ENCODE data around the gene P2RY8.
"Not testable (repeated sequence)": the region's sequence is repeated elsewhere in the genome, so short reads cannot be mapped to it uniquely, and the experiment has no call there.

The P2RY8 gene, protein sequence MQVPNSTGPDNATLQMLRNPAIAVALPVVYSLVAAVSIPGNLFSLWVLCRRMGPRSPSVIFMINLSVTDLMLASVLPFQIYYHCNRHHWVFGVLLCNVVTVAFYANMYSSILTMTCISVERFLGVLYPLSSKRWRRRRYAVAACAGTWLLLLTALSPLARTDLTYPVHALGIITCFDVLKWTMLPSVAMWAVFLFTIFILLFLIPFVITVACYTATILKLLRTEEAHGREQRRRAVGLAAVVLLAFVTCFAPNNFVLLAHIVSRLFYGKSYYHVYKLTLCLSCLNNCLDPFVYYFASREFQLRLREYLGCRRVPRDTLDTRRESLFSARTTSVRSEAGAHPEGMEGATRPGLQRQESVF

GRCh38 chrX:1537031-1537715, at the start of gene P2RY8:
Gene P2RY8 (minus strand): TSS chrX:1537185. CDS start chrX:1466558, 70,627 bp downstream.
- no peak for DNase-seq

- DNase-seq = no peak
These were observed 47.4 kb upstream of the P2RY8 start for GRCh38 chrX:1584237-1585011.

- no peak for DNase-seq
These were observed 45.9 kb upstream of the P2RY8 start for GRCh38 chrX:1582686-1583437.

DNA sequence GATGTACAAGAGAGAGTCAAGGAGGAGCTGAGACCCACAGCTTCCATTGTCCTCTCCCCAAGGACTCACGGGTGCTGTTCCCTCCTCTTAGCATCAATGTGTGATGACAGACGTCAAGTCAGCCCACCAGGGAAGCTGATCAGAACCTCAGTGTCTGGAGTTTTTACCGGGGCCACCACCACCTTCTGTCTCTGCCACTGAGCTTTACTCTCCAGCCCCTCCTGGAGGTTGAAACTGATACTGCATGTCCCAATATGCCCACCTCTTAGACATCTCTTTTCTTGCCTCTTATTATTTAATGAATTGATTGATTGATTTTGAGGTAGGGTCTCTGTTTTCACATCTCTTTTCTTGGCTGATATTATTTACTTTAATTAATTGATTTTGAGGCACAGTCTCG, 44.1 kb upstream of the P2RY8 start:
- no peak for DNase-seq

DNA sequence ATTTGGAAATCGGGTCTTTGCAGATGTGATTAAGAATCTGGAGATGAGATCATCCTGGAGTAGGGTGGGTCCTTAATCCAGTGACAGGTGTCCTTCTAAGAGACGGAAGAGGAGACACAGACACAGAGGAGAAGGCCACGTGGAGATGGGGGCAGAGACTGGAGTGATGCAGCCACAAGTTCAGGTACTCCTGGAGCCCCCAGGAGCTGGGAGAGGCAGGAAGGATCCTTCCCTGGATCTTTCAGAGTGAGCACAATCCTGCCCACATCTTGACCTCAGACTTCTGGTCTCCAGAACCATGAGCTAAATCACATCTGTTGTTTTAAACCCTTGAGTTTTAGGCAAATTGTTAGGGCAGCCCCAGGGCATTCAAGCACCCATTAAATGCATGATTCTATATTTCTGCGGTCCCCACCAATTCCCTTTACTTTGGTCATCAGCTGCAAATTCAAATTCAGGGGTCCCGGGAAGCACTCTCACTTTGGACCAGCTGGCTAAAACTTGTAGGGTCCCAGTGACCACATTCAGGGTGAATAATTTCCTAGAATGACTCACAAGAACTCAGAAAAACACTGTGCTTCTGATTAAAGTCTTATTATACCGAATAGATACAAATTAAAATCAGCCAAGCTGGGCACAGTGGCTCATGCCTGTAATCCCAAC, 41.7 kb upstream of the P2RY8 start:
- DNase-seq = no peak

DNA sequence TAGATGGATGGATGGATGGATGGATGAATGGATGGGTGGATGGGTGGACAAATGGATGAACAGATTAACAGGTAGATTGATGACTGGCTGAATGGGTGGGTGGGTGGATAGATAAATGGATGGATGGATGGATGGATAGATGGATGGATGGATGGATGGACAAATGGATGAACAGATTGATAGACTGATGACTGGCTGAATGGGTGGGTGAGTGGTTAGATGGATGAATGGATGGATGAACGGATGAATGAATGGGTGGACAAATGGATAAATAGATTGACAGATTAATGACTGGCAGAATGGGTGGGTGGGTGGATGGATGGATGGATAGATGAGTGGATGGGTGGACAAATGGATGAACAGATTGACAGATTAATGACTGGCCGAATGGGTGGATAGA, 40.9 kb upstream of the P2RY8 start:
- DNase-seq = no peak

DNA sequence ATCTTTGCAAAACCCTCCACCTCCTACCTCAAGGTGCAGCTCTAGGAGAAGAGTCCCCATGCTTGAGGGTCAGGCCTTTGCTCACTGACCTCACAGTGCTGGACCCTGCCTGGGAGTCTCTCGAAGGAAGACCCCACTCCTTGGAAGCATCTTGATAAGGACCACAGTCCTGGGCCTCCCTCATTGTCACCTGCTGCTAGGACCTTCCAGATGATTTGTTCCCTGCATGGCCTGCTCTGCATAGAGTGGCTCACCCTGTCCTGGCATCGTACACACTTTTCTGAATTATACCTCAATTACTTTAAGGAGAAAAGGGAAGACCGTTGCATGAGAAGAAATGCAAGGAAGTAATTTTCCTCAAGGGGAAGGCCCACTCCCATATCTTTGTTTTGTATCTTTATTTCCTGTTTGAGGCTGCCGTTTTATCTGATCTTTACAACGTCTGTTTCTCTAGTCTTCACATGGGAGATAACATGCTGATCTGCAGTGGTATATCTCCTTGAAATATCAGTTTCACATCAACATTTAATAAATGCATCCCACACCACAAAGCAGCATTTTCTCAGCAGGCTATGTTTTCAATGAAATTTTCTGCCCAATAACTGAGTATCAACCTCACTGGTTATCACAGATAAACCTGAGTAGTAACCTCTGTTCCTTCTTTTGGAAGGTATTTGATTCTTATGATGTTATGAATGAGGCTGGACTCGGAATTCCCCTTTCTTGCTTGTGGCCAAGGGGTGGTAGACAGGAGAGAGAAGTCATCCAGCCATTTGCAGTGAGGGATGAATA, 39.4 kb upstream of the P2RY8 start:
- no peak for DNase-seq

GRCh38 chrX:1574181-1574580, 37.2 kb upstream of the P2RY8 start:
- not testable (repeated sequence) for DNase-seq

DNA sequence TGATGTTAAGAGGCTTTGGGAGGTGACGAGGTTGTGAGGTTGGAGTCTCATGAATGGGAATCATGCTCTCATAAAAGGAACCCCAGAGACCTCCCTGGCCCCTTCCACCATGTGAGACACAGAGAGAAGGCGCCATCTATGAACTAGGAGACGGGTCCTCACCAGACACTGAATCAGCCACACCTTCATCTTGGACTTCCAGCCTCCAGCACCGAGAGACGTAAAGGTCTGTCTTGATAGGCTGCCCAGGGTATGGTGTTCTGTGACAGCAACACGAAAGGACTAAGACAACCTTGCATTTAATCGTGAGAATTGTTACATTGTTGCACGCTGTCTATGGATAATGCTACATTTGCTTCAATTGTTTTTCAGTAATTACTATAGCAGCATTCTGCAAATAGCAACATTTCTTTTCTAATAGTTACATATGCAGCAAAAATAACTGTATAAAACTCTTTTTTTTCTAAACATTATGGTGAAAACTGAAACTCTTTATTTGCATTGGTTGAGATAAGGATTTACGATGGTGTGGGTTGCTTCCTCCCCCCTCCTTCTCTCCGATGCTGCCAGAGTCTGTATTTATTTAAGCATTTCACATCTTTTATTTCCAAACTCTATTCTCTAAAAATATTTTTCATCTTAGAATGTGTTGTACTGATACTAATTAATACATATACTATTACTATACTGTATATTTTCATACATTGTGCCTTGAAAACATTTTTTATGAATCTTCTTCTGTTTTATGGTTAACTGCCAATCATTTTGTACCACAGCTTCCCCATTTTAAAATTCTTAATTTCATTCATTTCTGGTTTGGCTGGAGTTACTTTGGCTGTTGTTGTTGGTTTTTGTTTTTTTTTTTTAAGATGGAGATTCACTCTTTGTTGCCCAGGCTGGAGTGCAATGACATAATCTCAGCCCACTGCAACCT, 28.0 kb upstream of the P2RY8 start:
- DNase-seq = no peak

- DNase-seq = not testable (repeated sequence)
These were observed 27.1 kb upstream of the P2RY8 start for GRCh38 chrX:1564077-1564476.

- no peak for DNase-seq
These were observed 24.2 kb upstream of the P2RY8 start for GRCh38 chrX:1561164-1561563.

DNA sequence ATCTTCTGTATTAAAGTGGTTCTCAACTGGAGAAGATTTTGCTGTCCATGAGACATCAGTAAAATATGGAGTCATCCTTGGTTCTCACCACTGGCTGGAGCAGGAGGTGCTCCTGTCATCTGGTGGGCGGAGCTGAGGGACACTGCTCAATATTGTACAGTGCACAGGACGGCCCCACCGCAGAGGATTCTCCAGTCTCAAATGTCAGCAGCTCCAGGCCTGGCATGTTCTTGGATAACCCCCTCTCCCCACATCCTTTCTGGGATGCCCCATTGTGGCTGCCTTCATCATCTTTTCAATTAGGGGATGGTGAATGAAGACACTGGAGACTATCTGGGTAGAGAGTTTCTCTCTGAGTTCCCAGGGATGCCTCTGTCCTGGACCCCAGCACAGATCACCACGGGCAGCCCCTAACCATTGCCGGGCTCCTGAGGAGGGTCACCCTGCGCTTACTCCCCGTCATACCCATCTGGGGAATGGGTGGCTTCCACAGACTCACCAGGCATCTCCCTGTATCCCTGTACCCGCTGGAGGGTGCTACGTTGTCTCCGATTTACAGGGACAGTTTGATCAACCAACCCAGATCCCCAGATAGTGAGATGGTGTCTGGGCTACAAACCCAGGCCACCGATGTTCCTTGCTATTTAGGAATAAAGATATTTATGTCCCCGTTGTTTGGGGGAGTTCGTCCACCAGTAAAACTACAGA, 21.9 kb upstream of the P2RY8 start:
- DNase-seq = no peak

DNA sequence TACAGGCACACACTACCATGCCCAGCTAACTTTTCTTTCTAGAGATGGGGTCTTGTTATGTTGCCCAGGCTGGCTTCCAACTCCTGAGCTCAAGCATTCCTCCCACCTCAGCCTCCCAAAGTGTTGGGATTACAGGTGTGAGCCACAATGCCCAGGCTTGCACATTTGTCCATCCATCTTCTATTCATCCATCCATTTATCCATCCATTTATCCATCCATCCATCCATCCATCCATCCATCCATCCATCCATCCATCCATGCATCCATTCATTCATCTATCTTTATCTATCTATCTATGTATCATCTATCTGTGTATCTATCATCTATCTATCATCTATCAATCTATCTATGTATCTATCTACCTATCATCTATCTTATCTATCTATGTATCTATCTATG, 20.5 kb upstream of the P2RY8 start:
- not testable (repeated sequence) for DNase-seq

- DNase-seq = no peak
These were observed 18.4 kb upstream of the P2RY8 start for GRCh38 chrX:1555370-1555769.

GRCh38 chrX:1554469-1555210, 17.7 kb upstream of the P2RY8 start:
- DNase-seq = no peak

DNA sequence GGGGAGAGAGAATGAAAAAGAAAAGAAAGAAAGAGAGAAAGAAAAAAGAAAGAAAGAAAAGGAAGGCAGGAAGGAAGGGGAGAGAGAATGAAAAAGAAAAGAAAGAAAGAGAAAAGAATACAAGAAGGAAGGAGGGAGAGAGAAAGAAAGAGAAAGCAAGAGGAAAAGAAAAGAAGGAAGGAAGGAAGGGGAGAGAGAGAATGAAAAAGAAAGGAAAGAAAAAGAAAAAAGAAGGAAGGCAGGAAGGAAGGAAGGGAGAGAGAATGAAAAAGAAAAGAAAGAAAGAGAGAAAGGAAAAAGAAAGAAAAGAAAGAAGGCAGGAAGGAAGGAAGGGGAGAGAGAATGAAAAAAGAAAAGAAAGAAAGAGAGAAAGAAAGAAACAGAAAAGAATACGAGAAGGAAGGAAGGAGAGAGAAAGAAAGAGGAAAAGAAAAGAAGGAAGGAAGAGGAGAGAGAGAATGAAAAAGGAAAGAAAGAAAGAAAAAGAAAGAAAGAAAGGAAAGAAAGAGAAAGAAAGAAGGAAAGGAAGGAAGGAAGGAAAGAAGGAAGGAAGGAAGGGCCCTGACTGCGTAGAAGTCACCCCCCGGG, 15.1 kb upstream of the P2RY8 start:
- DNase-seq = no peak

GRCh38 chrX:1546691-1547251, 9.8 kb upstream of the P2RY8 start:
- no peak for DNase-seq

- DNase-seq = no peak
These were observed 8.9 kb upstream of the P2RY8 start for GRCh38 chrX:1545776-1546408.

Data from cortex of kidney (tissue), 1 donor.